Measurements from ENCODE around the gene TBC1D2. TPM values are rescaled to one million over a fixed set of nuclear protein-coding genes. Genes with fewer than 3 reads are reported as not detected.
A peak's percentile ranks its signal among the peaks of the same experiment; 100 is the strongest.

Gene TBC1D2
- total RNA-seq, 3 donors from 2014 or later (not counting 1 experiment from before 2014, with no cell fraction given): 5.0 to 8.9 (median 7.0) TPM

DNA sequence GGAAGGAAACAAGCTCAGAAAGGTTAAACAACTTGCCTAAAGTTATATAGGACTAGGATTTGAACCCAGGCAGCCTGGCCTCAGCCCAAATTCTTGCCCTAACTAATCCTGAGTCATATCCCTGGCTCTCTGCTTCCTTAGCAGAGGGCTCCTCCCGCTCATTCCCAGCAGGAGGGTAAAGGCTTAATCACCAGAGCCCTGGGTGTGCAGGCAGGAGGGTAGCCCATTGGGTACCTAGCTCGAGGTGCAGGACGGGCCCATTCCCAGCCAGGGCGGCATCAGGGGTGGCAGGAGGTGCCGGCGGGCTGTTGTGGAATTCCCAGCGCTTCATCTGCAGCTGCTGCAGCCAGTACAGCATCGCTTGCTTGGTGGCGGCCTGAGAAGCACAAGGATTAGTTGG, 3.9 kb downstream of the TBC1D2 start:
- H3K4me3 Mint-ChIP-seq: no peak overlapping the region
- peaks cover 37 to 43% of the 10 kb centered on the region in 2 donors for H3K4me1 Mint-ChIP-seq
- H3K9me3 ChIP-seq (ENCODE audit: control insufficient read depth, insufficient read depth, low read length): no peaks in the 10 kb centered on the region
- TF ChIP-seq, protein P1, sequence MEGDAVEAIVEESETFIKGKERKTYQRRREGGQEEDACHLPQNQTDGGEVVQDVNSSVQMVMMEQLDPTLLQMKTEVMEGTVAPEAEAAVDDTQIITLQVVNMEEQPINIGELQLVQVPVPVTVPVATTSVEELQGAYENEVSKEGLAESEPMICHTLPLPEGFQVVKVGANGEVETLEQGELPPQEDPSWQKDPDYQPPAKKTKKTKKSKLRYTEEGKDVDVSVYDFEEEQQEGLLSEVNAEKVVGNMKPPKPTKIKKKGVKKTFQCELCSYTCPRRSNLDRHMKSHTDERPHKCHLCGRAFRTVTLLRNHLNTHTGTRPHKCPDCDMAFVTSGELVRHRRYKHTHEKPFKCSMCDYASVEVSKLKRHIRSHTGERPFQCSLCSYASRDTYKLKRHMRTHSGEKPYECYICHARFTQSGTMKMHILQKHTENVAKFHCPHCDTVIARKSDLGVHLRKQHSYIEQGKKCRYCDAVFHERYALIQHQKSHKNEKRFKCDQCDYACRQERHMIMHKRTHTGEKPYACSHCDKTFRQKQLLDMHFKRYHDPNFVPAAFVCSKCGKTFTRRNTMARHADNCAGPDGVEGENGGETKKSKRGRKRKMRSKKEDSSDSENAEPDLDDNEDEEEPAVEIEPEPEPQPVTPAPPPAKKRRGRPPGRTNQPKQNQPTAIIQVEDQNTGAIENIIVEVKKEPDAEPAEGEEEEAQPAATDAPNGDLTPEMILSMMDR (IDR thresholded peaks at IDR 0.05): no peak
- no peaks in the 10 kb centered on the region for H3K27me3 Mint-ChIP-seq (ENCODE audit: low read depth in 2 of 2)
- peaks cover 28% of the 10 kb centered on the region for H3K4me1 ChIP-seq (ENCODE audit: control insufficient read depth, insufficient read depth, low read length)
- no peak overlapping the region for H3K27ac Mint-ChIP-seq
- WGBS (ENCODE audit: insufficient coverage): 97% methylated on average over 9 of the region's 9 CpGs
- H3K36me3 Mint-ChIP-seq: no peaks in the 10 kb centered on the region
- DNase-seq (no peak), ATAC-seq (no peak)
- H3K4me3 ChIP-seq (ENCODE audit: low read length): no peak overlapping the region
- H3K9me3 Mint-ChIP-seq: no peaks in the 10 kb centered on the region
- intact Hi-C loops (cut with micrococcal nuclease): loop anchor here (10.0 kb wide), 1 partner anchor 147 kb away; no protein-coding TSS in a partner anchor
- no peaks in the 10 kb centered on the region for H3K27me3 ChIP-seq (ENCODE audit: control insufficient read depth, insufficient read depth, low read length)
- H3K36me3 ChIP-seq (ENCODE audit: control insufficient read depth, insufficient read depth, low read length): peaks cover 3% of the 10 kb centered on the region
- H3K27ac ChIP-seq (ENCODE audit: low read length): no peak overlapping the region

DNA sequence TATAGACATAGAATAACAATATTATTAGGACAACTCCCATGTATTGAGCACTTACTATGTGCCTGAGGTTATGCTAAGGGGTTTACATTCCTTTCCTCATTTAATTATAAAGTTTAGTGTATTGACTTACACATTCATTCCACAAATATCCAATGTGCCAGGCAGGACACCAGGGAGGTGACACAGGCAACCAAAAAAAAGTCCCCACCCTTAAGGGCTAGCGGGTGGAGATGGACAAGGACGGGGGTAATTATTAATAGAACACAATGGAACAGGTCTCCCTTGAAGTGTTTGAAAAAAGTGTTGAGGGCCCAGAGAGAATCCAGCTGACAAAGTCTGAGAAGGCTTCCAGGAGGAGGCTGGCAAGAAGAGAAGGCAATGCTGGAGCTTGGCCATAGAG, 5.7 kb downstream of the TBC1D2 start:
- DNase-seq (no peak), ATAC-seq (no peak)
- no peaks in the 10 kb centered on the region for H3K27me3 Mint-ChIP-seq (ENCODE audit: low read depth in 2 of 2)
- WGBS (ENCODE audit: insufficient coverage): 90% methylated on average over 2 of the region's 2 CpGs
- no peaks in the 10 kb centered on the region for H3K9me3 ChIP-seq (ENCODE audit: control insufficient read depth, insufficient read depth, low read length)
- TF ChIP-seq, protein P1 (IDR thresholded peaks at IDR 0.05): no peak
- no peak overlapping the region for H3K4me3 Mint-ChIP-seq
- no peaks in the 10 kb centered on the region for H3K36me3 Mint-ChIP-seq
- peaks cover 20% of the 10 kb centered on the region for H3K4me1 ChIP-seq (ENCODE audit: control insufficient read depth, insufficient read depth, low read length)
- H3K4me1 Mint-ChIP-seq: peaks cover 26 to 37% of the 10 kb centered on the region in 2 donors
- H3K27ac Mint-ChIP-seq: no peak overlapping the region
- intact Hi-C loops (cut with micrococcal nuclease): loop anchor here (10.0 kb wide), 1 partner anchor 145 kb away; no protein-coding TSS in a partner anchor
- H3K9me3 Mint-ChIP-seq: no peaks in the 10 kb centered on the region
- H3K27me3 ChIP-seq (ENCODE audit: control insufficient read depth, insufficient read depth, low read length): no peaks in the 10 kb centered on the region
- no peak overlapping the region for H3K4me3 ChIP-seq (ENCODE audit: low read length)
- H3K36me3 ChIP-seq (ENCODE audit: control insufficient read depth, insufficient read depth, low read length): peaks cover 3% of the 10 kb centered on the region
- H3K27ac ChIP-seq (ENCODE audit: low read length): no peak overlapping the region

DNA sequence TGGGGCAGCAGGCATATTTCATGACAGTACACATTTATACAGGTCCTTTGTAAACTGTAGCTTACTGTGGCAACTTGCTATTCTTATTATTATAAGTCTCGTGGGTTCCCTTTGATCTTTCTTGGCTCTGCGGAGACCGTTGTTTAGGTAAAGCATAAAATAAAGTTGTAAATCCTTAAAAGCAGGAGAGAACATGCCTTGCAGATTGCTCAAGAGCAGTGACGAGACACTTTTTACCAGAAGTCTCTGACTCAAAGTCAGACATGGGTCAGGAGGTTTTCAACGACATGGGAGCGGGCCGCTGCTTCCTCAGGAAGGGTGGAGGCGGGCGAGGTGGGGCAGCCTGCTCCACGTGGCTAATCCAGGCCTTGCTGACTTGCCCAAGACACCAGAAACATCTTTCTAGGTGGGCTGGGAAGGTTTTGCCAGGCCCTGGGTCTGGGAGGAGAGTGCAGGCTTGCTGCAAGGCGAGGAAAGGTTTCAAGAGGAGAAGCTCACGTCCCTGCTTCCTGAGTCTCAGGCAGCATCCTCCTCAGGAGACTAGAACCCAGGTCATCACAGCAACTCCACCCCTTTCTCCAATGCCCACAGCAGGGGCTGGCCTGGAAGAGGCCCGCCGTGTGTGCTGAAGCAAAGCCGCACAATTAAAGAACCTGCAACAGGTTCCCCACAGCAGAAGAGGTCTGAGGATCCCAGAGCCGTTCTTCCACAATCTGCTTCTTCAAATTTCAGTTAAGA, 6.5 kb downstream of the TBC1D2 start:
- intact Hi-C loops (cut with micrococcal nuclease): no loop called here
- Mint-ChIP-seq H3K36me3 (no peaks in the 10 kb centered on the region), H3K4me1 (peaks cover 18 to 29% of the 10 kb centered on the region in 2 donors), H3K27ac (peak overlapping the region in 1 of 2 donors; percentile 51), H3K27me3 (ENCODE audit: low read depth in 2 of 2) (no peaks in the 10 kb centered on the region), H3K9me3 (no peaks in the 10 kb centered on the region), H3K4me3 (no peak overlapping the region)
- Histone ChIP-seq H3K9me3 (ENCODE audit: control insufficient read depth, insufficient read depth, low read length) (no peaks in the 10 kb centered on the region), H3K4me1 (ENCODE audit: control insufficient read depth, insufficient read depth, low read length) (peaks cover 17% of the 10 kb centered on the region), H3K27ac (ENCODE audit: low read length) (peak overlapping the region; percentile 37), H3K4me3 (ENCODE audit: low read length) (no peak overlapping the region), H3K36me3 (ENCODE audit: control insufficient read depth, insufficient read depth, low read length) (peaks cover 3% of the 10 kb centered on the region), H3K27me3 (ENCODE audit: control insufficient read depth, insufficient read depth, low read length) (no peaks in the 10 kb centered on the region)
- TF ChIP-seq, protein P1 (IDR thresholded peaks at IDR 0.05): no peak
- WGBS (ENCODE audit: insufficient coverage): 56% methylated on average over 16 of the region's 16 CpGs
- DNase-seq: no peak
- peak in 2 of 3 donors; percentile 37 to 52 for ATAC-seq
